Measurements from ENCODE around the gene FUT7.

FUT7 gene

GRCh38 chr9:137029058-137029936, 2.6 kb downstream of the FUT7 start (continued):
- TF ChIP-seq ZNF449 (tag by site-specific recombination; IDR thresholded peaks at IDR 0.05): no peak
- no peak for TF ChIP-seq GLI4 (tag by site-specific recombination; IDR thresholded peaks at IDR 0.05)
- TF ChIP-seq ZNF354C (tag by site-specific recombination; IDR thresholded peaks at IDR 0.05; ENCODE audit: borderline replicate concordance, low read depth): no peak
- TF ChIP-seq ZSCAN18 (tag by site-specific recombination; IDR thresholded peaks at IDR 0.05): no peak
- TF ChIP-seq MYNN (tag by site-specific recombination; IDR thresholded peaks at IDR 0.05; ENCODE audit: borderline replicate concordance): no peak
- no peak for TF ChIP-seq TCF7L2 (IDR thresholded peaks at IDR 0.05; ENCODE audit: borderline replicate concordance, low read depth, low read length)
- TF ChIP-seq ZNF585B (tag by site-specific recombination; IDR thresholded peaks at IDR 0.05): no peak
- TF ChIP-seq ZNF10 (tag by site-specific recombination; IDR thresholded peaks at IDR 0.05): no peak
- TF ChIP-seq GLIS1 (tag by site-specific recombination; IDR thresholded peaks at IDR 0.05): no peak
- no peak for TF ChIP-seq ZNF26 (tag by site-specific recombination; IDR thresholded peaks at IDR 0.05)
- TF ChIP-seq PRDM2 (tag by site-specific recombination; IDR thresholded peaks at IDR 0.05; ENCODE audit: borderline replicate concordance): no peak
- no peak for TF ChIP-seq ZNF549 (tag by site-specific recombination; IDR thresholded peaks at IDR 0.05)
- TF ChIP-seq ZNF514 (tag by site-specific recombination; IDR thresholded peaks at IDR 0.05): no peak
- no peak for TF ChIP-seq SCRT2 (tag by site-specific recombination; IDR thresholded peaks at IDR 0.05)
- TF ChIP-seq ZNF341 (tag by site-specific recombination; IDR thresholded peaks at IDR 0.05; ENCODE audit: low read depth): no peak
- no peak for TF ChIP-seq ZNF704 (tag by site-specific recombination; IDR thresholded peaks at IDR 0.05)
- no peak for TF ChIP-seq YY2 (tag by site-specific recombination; IDR thresholded peaks at IDR 0.05)
- TF ChIP-seq ZNF223 (tag by site-specific recombination; IDR thresholded peaks at IDR 0.05): no peak
- no peak for TF ChIP-seq ZNF701 (tag by site-specific recombination; IDR thresholded peaks at IDR 0.05)

All from HEK293 (cell line).